Measurements from ENCODE around the gene BTBD9.

Gene BTBD9

GRCh38 chr6:38215225-38215624 lies 424.5 kb downstream of the BTBD9 start:
- no peak for DNase-seq (ENCODE audit: extremely low read depth in 1 of 2, low read depth in 1 of 2)

DNA sequence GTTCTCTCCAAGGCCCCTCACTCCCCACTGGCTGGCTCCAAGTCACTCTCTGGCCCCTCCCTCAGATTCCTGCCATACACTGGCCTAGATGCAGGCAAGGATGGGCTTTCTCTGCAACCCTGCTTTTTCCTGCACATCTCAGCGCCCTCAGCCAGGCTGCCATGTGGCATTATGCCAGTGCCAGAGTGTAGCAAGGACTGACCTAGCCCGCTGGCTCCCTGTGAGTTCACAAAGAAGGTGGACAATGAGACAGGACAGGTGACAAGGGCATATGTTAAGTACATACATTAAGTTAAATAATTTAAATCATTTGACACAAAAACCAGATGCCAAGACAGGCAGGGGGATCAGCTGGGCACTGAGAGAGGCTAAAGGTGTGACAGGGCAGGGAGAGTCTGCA lies 425.6 kb downstream of the BTBD9 start:
- no peak for DNase-seq (ENCODE audit: extremely low read depth in 1 of 2, low read depth in 1 of 2)

- DNase-seq (ENCODE audit: extremely low read depth in 1 of 2, low read depth in 1 of 2), result no peak
These were observed 426.5 kb downstream of the BTBD9 start for GRCh38 chr6:38213251-38213658.

GRCh38 chr6:38212579-38212978 lies 427.1 kb downstream of the BTBD9 start:
- DNase-seq (ENCODE audit: extremely low read depth in 1 of 2, low read depth in 1 of 2), result no peak

- no peak for DNase-seq (ENCODE audit: extremely low read depth in 1 of 2, low read depth in 1 of 2)
These were observed 427.6 kb downstream of the BTBD9 start for GRCh38 chr6:38212116-38212515.

DNA sequence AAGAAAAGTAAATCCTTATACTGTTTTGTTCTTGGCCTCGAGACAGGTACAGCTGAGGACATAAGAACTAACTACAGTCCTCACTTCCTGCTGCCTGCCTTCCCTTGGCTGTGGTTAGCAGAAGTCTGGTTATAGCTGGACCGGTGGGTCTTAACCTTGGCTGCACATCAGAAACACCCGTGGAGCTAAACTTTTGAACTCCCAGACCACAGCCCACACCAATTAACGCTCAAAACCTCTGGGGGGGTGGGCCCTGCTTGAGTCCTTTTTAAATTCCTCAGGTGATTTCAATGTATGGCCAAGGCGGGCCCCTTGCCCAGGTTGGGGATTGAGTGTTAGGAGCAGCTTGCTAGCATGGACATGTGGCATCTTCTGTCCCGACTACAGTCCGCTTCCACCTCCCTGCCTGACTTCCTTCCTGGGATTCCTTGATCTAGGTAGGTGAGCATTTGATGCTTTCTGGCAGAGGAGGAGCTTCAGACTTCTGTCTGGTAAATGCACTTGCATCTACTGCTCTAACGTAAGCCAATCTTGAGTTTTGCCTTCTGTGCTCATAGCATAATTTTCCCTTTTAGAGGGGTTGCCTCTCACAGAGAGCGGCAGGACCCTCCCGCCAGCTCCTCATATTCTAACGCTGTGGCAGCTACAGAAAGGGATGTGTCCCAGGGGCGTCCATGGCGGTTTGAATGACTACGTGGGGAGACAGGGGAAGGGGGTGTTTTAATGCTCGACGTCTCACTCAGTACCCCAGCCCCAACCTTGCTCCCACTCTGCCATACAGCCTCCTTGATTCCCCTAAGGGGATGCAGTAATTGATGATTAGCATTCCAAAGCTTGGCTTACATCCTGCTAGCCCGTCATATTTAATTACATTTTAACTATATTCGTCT lies 430.1 kb downstream of the BTBD9 start:
- DNase-seq (ENCODE audit: extremely low read depth in 1 of 2, low read depth in 1 of 2), result no peak

DNA sequence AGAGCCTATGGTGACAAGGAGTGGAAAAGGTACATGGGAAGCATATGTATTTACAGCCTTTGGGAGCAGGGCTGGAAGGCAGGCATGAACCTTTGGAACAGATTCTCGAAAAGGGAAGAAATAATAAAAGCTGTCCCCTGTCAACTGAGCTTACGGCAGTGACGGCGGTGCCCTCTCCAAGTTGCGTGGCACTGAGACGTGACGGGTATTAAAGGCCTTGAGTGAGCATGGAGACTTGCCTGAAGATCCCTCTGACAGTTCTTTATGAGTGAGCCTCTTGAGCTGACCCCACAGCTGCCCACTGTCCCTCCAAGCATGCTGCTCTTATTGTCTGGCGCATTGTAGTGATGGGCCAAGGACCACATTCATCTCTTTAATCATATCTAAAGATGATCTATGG lies 431.7 kb downstream of the BTBD9 start:
- no peak for DNase-seq (ENCODE audit: extremely low read depth in 1 of 2, low read depth in 1 of 2)

DNA sequence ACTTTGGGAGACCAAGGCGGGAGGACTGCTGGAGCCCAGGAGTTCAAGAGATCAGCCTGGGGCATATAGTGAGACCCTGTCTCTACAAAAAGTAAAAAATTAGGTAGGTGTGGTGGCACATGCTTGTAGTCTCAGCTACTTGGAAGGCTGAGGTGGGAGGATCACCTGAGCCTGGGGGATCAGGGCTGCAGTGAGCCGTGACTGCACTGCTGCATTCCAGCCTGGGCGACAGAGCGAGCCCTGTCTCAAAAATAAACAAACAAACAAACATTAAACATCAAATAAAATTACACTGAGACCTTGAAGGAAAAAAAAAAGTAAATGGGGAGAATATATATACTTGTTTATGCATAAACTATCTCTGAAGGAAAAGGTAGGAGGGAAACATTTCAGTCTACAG lies 432.4 kb downstream of the BTBD9 start:
- no peak for DNase-seq (ENCODE audit: extremely low read depth in 1 of 2, low read depth in 1 of 2)

DNA sequence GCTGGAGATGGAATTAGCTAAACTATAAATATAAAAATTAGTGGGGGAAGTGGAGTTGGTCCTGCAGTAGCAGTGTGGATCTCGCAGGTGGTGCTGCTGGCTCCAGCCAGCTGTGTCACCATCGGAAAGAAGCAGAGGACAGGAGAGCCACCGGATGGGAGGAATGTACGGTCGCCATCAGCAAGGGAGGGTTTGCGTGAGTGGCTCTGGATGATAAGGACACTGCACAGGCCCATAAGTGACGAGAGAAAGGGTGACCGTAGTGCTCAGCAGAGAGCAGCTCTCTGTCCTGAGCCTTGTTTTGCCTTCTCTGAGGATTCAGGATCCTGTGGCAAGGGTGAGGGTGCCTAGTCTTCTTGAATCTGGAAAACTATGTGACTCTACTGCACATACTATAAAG lies 441.5 kb downstream of the BTBD9 start:
- no peak for DNase-seq (ENCODE audit: extremely low read depth in 1 of 2, low read depth in 1 of 2)

- DNase-seq (ENCODE audit: extremely low read depth in 1 of 2, low read depth in 1 of 2), result no peak
These were observed 444.6 kb downstream of the BTBD9 start for GRCh38 chr6:38195113-38195635.

GRCh38 chr6:38194589-38194988 lies 445.1 kb downstream of the BTBD9 start:
- no peak for DNase-seq (ENCODE audit: extremely low read depth in 1 of 2, low read depth in 1 of 2)

- no peak for DNase-seq (ENCODE audit: extremely low read depth in 1 of 2, low read depth in 1 of 2)
These were observed 445.5 kb downstream of the BTBD9 start for GRCh38 chr6:38194282-38194572.

DNA sequence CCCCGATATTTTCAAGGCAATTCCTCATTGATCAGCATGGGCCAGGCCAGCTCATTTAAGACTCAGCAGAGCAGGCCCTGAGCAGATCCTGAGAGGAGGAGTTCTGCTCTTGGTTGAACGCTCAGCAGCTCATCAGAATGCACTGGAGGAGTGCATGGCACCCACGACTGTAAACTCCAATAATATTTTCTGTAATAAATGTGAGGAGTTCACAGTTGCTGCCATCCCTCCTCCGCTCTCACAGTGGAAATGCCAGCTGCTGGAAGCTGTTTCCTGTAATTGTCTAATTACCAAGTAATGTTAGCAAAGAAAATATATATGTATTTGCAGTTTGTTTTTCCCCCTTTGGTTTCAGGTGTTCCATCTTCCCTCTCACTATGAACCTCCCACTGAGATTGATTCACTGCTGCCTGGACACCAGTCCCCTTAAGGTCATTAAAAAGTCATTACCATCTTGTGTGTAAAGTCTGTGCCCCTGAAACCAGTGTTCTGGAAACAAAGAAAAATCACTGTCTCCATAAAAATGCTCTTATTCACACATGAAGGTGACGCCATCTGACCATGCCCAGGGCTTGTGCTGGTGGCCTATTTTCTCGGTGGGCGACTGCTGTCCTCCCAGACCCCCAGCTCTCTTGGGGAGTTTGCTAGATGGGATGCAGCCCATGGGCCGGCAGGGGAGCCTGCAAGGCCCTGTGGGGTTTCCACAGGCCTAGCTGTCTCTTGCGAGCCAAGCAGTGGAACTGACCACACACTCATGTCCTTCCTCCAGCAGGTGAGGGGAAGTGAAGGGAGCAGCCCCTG lies 446.0 kb downstream of the BTBD9 start:
- no peak for DNase-seq (ENCODE audit: extremely low read depth in 1 of 2, low read depth in 1 of 2)

DNA sequence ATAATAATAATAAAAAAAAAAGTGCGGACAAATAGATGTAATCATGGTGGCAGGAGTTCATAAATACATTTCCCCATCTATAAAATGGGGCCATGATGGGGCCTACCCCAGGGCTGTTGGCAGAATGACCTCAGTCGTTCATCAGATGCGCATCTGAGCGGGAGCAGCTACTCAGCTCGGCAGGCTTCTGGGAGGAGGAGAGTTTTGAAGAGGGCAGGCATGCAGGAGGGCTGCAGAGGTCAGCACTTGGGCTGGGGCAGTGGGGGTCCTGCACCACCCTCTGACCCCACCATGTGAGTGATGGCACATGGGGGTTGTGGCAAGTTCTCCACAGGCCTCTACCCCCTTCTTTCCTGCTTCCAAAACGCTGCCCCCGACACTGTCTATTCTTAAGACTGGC lies 446.7 kb downstream of the BTBD9 start:
- DNase-seq (ENCODE audit: extremely low read depth in 1 of 2, low read depth in 1 of 2), result no peak

DNA sequence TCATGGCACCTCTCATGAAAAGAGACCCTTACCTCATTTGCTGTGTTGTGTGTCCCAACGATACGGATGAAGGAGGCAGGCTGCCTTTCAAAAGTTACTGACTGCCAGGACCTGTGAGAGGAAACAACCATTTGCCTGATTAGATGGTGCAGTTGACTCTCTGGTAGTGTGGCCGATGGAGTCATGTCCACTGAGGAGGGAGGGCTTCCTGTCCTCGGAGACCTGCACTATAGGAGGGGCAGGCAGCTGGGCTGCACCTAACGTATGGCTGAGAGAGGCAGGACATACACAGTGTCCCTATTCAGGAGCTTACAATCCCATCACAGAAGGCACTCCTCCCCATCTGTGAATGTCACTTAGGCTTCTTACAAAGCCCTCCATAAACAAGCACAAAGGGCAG lies 447.2 kb downstream of the BTBD9 start:
- DNase-seq (ENCODE audit: extremely low read depth in 1 of 2, low read depth in 1 of 2), result no peak

- no peak for DNase-seq (ENCODE audit: extremely low read depth in 1 of 2, low read depth in 1 of 2)
These were observed 447.7 kb downstream of the BTBD9 start for GRCh38 chr6:38192011-38192410.

- no peak for DNase-seq (ENCODE audit: extremely low read depth in 1 of 2, low read depth in 1 of 2)
These were observed 448.3 kb downstream of the BTBD9 start for GRCh38 chr6:38191418-38191817.

GRCh38 chr6:38188677-38189335 lies 450.9 kb downstream of the BTBD9 start:
- no peak for DNase-seq (ENCODE audit: extremely low read depth in 1 of 2, low read depth in 1 of 2)

DNA sequence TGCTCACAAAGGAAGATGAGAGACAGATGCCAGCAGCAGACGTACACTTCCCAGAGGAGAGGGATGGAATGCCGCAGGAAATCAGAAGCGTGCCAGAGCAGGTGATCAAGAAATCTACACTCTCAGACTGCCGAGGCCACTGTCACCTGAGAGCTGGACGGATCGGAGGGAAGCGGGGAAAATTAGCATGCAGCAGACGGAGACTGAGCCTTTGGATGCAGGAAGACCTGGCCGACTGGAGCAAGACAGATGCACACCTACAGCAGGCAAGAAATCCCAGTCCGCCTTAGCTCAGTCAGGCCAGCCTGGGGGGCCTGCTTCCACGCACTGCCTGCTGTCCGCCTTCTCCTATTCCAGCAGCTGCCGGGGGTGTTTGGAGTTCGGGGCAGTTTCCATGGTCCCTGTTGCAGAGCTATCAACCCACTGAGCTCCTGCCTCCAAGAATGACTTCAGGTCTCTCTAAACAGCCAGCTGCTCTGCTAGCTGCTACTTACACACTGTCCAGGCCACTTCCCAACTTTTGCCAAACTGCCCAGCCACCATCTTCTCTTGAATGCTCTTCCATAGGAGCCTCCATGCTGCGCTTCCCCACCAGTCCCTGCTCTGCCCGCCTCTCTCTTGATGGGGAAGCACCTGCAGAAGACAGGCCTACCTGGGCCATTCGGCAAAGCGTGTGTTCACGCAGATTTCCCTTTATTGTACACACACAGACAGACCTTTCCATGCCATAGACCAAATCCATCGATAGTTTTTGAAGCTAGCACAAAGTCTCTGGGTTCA lies 451.7 kb downstream of the BTBD9 start:
- DNase-seq (ENCODE audit: extremely low read depth in 1 of 2, low read depth in 1 of 2), result no peak

DNA sequence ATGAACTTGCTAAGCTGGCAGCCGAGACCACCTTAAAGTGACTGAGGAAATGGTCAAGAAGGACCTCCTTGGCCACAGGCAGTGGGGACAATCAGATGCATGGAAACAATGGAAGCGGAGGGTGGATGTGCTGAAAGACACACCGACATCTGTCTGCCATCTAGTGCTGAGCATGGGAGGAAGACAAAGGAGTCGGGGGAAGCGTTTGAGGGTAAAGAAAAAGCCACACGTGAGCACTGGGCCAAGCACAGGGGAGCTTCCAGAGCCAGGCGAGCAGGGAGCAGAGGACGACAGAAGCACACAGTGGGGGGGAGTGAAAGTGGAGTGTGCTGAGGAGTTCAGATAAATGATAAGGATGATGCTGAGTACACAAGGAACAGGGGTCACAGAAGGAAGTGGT lies 452.4 kb downstream of the BTBD9 start:
- no peak for DNase-seq (ENCODE audit: extremely low read depth in 1 of 2, low read depth in 1 of 2)

GRCh38 chr6:38185752-38186151 lies 454.0 kb downstream of the BTBD9 start:
- no peak for DNase-seq (ENCODE audit: extremely low read depth in 1 of 2, low read depth in 1 of 2)

All from activated CD8-positive, alpha-beta memory T cell treated with anti-CD3 and anti-CD28 coated beads for 1 hour (primary cell).